HepG2 (cell line): ENCODE data around the gene GPRASP2.

Experiments used
- CSRNP1 ChIP-seq: sonication (generic); formaldehyde crosslinking; IDR thresholded peaks from 2 replicates; pipeline ENCODE4 v1.8.1; 2023; ENCODE audit warnings: mild to moderate bottlenecking, missing genetic modification reagents
- CTCF ChIP-seq: sonication (generic); formaldehyde crosslinking; IDR thresholded peaks from 2 replicates; pipeline ENCODE4 v1.5.0; 2020; ENCODE audit warnings: mild to moderate bottlenecking, missing genetic modification reagents, moderate library complexity
- ERF ChIP-seq: IDR thresholded peaks from 2 replicates; pipeline ENCODE4 v1.6.1; 2018; ENCODE audit warnings: missing biosample characterization, missing genetic modification reagents
- HDAC2 ChIP-seq: sonication (generic); formaldehyde crosslinking; IDR thresholded peaks from 2 replicates; pipeline ENCODE4 v1.4.0; 2020; ENCODE audit warnings: missing genetic modification reagents
- HNRNPH1 ChIP-seq: fragments of 200-400 bp; formaldehyde crosslinking; optimal IDR thresholded peaks from 2 replicates; pipeline ENCODE3; 2017; ENCODE audit warnings: mild to moderate bottlenecking, low read depth, low read length
- MEIS2 ChIP-seq: sonication (generic); formaldehyde crosslinking; IDR thresholded peaks from 2 replicates; pipeline ENCODE4 v1.9.0; 2021; ENCODE audit warnings: mild to moderate bottlenecking, missing genetic modification reagents
- POLR2AphosphoS5 ChIP-seq: IDR thresholded peaks from 2 replicates; pipeline ENCODE4 v1.6.1; 2012; ENCODE audit warnings: low read depth, low read length
- REST ChIP-seq, 2 experiments: IDR thresholded peaks; 2 replicates each; pipeline ENCODE4 v1.6.1; 2011 to 2012; ENCODE audit warnings: low read length in 2 of 2, borderline replicate concordance in 1 of 2, low read depth in 1 of 2, mild to moderate bottlenecking in 1 of 2, moderate library complexity in 1 of 2
- REXO4 ChIP-seq: sonication (generic); formaldehyde crosslinking; IDR thresholded peaks from 2 replicates; pipeline ENCODE4 v1.8.0; 2022; ENCODE audit warnings: missing genetic modification reagents, mild to moderate bottlenecking, borderline replicate concordance
- SAFB2 ChIP-seq: sonication (generic); formaldehyde crosslinking; IDR thresholded peaks from 2 replicates; pipeline ENCODE4 v1.5.1; 2020; ENCODE audit warnings: missing genetic modification reagents, low read depth, mild to moderate bottlenecking, borderline replicate concordance
- SIX4 ChIP-seq: sonication (generic); formaldehyde crosslinking; IDR thresholded peaks from 2 replicates; pipeline ENCODE4 v1.4.0; 2020; ENCODE audit warnings: missing genetic modification reagents
- SMYD3 ChIP-seq: sonication (generic); formaldehyde crosslinking; IDR thresholded peaks from 2 replicates; pipeline ENCODE4 v1.8.1; 2023; ENCODE audit warnings: mild to moderate bottlenecking, missing genetic modification reagents
- SUZ12 ChIP-seq: fragments of 150-350 bp; IDR thresholded peaks from 2 replicates; pipeline ENCODE4 v1.6.1; 2014; ENCODE audit warnings: low read depth, low read length
- ZNF382 ChIP-seq: sonication (generic); formaldehyde crosslinking; IDR thresholded peaks from 2 replicates; pipeline ENCODE4 v1.5.0; 2020; ENCODE audit warnings: missing genetic modification reagents, mild to moderate bottlenecking, borderline replicate concordance

GRCh38 chrX:102723456-102723855 lies 11.2 kb downstream of the GPRASP2 start:
- TF ChIP-seq REXO4 (CRISPR knock-in tag), result no peak
- no peak for TF ChIP-seq SMYD3 (CRISPR knock-in tag)
- no peak for TF ChIP-seq SAFB2 (CRISPR knock-in tag)
- TF ChIP-seq CSRNP1 (CRISPR knock-in tag), result no peak
- TF ChIP-seq ERF (CRISPR knock-in tag), result no peak
- no peak for TF ChIP-seq CTCF
- TF ChIP-seq HNRNPH1, result no peak
- TF ChIP-seq POLR2AphosphoS5, result no peak
- TF ChIP-seq SIX4, result no peak
- TF ChIP-seq REST (IDR thresholded peaks at IDR 0.05; ENCODE audit: borderline replicate concordance in 1 of 2, low read depth in 1 of 2, low read length in 2 of 2), result no peak
- TF ChIP-seq SUZ12, result no peak
- no peak for TF ChIP-seq ZNF382 (CRISPR knock-in tag)
- TF ChIP-seq HDAC2, result no peak
- no peak for TF ChIP-seq MEIS2 (CRISPR knock-in tag)
